GM12872 (cell line): ENCODE data around the gene ITLN2.

Experiments used
- TF ChIP-seq, protein P1 (sequence below): IDR thresholded peaks from 3 replicates; pipeline ENCODE4 v1.5.1; 2011; ENCODE audit warnings: low read depth, mild to moderate bottlenecking, low read length, moderate library complexity; ENCODE audit not compliant: insufficient read depth

The ITLN2 gene

DNA sequence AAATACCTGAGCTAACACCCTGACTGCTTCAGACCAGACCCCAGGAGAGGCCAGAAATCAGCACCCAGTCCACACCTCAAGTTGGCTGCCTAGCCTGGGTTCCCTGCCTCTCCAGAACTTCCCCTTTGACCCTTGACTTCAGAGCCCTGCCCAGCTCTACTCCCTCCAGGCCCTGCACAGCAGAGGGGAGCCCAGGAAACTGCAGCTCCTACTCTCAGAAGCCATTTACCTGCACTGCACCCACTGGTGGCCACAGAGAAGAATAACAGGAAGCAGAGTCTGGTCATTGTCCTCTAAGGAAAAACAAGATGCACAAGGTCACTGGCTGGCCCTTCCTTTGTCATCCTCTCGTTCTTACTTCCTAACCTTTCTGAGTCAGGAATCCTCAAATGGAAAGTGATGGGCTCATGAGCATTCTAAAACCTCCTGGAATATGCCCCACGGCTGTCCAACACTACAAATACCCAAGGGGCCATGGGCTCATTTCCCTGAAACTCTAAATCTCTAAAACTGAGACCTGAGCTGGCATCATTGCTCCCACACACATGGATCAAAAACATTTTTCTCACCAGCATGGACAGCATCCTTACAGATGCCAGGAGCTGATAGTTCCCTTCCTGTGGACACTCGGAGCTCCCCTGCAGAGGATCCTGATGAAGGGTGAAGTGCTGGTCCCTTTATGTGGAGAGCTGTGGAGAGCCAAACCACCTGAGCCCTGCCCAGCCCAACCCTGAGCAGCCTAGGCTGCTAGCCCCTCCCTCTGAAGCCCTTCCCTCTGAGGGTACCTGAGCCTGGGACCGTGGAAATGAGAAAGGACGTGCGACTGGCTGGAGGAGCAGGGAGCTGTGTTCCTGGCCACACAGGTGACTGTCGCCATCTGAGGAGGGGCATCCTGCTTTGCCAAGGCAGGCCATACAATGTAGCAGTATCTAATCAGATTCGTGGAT, at the start of gene ITLN2:
Gene ITLN2 (minus strand): TSS at position 652 of the 947 bp plus-strand sequence. CDS start 68 bp downstream, at position 584.
- TF ChIP-seq, protein P1, sequence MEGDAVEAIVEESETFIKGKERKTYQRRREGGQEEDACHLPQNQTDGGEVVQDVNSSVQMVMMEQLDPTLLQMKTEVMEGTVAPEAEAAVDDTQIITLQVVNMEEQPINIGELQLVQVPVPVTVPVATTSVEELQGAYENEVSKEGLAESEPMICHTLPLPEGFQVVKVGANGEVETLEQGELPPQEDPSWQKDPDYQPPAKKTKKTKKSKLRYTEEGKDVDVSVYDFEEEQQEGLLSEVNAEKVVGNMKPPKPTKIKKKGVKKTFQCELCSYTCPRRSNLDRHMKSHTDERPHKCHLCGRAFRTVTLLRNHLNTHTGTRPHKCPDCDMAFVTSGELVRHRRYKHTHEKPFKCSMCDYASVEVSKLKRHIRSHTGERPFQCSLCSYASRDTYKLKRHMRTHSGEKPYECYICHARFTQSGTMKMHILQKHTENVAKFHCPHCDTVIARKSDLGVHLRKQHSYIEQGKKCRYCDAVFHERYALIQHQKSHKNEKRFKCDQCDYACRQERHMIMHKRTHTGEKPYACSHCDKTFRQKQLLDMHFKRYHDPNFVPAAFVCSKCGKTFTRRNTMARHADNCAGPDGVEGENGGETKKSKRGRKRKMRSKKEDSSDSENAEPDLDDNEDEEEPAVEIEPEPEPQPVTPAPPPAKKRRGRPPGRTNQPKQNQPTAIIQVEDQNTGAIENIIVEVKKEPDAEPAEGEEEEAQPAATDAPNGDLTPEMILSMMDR = peak; percentile 95

DNA sequence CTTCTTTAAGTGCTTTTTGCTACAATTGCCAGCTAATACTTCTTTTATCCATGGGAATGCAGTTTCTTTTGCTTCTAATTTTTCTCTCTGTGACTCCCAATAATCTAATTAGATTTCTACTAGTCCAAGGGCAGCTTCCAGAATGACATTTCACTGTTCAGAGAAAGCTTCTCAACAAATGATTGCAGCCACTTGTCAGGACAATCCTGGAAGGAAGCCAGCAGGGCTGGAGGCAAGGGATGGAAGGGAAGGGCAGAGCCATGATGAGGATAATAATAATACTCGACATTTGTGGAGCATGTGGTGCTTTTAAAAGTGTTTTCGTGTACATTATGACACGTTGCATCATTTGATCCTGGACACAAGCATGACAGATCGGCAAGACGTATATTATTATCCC, 46.9 kb upstream of the ITLN2 start:
- TF ChIP-seq, protein P1 = no peak

DNA sequence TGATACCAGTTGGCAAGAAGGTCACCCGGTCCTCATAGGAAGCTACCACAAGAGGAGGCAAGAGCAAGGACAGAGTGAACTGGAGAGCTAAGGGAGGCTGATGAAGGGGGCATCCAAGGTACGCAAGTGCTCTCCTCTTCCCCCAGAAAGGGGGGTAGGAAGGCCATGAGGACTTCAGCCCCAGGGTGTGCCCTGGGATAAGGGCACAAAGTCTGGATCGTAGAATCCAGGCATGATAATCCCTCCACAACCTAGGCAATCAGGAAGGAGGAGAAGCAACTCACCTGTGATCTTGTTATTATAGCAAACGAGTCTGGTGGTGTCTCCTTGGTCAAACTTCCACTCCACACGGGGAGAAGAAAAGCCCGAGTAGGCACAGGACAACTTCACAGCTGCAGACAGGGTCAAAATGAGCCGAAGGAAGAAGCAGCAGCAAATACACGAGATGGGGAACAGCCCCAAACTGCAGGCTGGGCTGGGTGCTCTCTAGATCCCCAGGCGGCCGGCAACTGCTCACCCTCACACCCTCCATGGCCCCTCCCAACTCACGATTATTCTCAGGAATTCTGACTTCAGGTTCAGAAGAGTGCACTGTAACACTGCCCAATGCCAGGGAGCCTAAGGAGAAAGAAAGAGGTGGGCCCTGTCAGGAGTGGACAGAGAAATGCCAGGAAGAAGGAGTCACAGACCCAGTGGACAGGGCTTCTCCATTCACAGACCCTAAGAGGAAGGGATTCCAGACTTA, 46.3 kb upstream of the ITLN2 start:
- TF ChIP-seq, protein P1 = no peak

DNA sequence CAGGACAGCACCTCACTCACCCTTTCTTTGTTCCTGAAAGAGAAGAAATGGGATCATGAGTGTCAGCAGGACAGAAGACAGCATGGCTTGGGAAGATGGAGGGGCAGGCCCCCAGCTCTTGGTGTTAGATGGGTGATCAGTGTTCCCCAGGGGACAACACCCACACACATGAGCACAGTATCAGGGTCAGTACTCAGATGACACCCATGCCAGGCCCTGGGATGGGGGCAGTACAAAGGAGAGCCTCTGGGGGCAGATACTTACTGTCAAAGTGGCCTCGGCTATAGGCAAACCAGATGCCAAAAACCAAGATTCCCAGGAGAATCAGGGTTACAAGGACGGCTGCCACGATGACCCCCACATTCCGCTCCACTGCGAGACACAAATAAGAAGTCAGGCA, 44.8 kb upstream of the ITLN2 start:
- TF ChIP-seq, protein P1 = peak; percentile 24; the same call in 1 of the 3 replicates

DNA sequence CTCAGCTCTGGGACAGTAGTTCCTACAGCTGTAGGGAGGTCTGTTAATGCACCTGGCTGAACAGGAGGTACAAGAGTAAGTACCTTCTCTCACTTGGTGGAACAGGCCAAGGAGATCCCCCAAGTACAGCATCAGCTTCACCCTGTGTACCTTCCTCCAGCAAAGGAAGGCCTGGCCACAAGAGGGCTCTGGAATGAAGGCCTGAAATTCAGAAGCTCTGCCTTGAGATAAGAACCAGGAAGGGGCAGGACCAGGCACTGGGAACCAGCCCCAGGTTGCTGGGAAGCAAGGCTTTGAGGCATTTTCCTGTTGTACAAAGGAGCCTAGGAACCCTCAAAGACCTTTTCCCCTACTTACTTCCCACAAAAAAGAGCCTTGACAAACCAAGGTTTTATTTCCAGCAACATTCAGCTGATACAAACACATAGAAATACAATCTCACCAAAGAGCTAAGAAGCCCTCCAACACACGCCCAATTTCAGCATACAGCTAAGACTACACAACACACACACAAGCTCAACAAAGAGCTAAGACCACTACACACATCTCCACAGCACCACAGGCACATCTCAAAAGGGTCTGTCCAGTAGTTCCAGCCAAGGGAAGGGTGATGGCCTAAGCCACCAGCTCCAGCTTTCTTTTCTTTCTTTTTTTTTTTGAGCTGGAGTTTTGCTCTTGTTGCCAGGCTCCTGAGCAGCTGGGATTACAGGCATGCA, 42.9 kb upstream of the ITLN2 start:
- TF ChIP-seq, protein P1 = peak; percentile 74

DNA sequence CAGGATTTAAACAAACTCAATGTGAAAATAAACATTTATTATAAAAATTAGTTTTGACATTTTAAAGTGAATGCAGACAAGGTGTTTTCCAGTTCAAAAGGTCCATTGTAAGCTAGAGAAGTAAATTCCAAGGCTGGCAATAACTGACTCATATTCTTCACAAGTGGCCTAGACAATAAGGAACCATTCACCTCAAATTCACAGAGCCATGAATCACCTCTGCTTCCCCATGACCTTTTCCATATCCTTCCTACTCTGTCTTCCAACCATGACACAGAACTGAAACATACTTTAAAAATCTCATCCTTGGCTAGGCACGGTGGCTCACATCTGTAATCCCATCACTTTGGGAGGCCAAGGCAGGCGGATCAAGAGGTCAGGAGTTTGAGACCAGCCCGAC, 41.6 kb upstream of the ITLN2 start:
- TF ChIP-seq, protein P1 = no peak

DNA sequence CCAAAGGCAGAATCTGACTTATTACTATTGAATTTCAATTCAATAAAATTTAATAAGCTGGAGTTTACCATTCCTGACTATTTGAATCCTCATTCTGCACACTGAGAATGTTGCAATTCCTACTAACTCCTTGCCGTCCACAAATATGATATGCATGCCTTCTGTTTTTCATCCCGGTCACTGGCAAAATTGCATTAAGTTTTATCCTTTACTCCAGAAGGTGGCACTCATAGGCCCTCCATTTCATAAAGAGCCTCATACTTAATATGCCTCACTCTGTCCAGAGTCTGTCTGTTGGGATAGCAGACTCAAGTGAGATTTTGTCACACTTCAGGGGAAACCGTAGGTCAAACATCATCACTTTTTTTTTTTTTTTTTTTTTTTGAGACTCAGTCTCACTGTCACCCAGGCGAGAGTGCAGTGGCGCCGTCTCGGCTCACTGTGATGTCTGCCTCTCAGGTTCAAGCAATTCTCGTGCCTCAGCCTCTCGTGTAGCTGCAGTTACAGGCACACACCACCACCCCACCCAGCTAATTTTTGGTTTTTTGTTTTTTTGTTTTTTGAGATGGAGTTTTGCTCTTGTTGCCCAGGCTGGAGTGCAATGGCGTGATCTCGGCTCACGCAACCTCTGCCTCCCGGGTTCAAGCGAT, 39.1 kb upstream of the ITLN2 start:
- TF ChIP-seq, protein P1 = no peak
